Upper lobe of right lung (tissue), 1 donor: Measurements from ENCODE around the gene FBN1. TPM values are rescaled to one million over a fixed set of nuclear protein-coding genes. Genes with fewer than 3 reads are reported as not detected.
A peak's percentile ranks its signal among the peaks of the same experiment; 100 is the strongest.

Experiments used
- ATAC-seq: fragments of 200-7000 bp; cut with Tn5 transposase; one replicate; pipeline ENCODE4 v1.9.1; 2020; ENCODE audit warnings: mild to moderate bottlenecking, moderate library complexity
- DNase-seq: peaks from one replicate; pipeline ENCODE4 v3.0.0-alpha.2; 2020
- H3K27ac ChIP-seq: fragments of 200-600 bp; one replicate; pipeline ENCODE4 v1.8.0; 2022
- H3K27me3 ChIP-seq: fragments of 200-600 bp; one replicate; pipeline ENCODE4 v1.8.0; 2022; ENCODE audit warnings: mild to moderate bottlenecking
- H3K36me3 ChIP-seq: fragments of 200-600 bp; one replicate; pipeline ENCODE4 v1.8.0; 2022
- H3K4me1 ChIP-seq: fragments of 200-600 bp; one replicate; pipeline ENCODE4 v1.8.0; 2022
- H3K4me3 ChIP-seq: fragments of 200-600 bp; one replicate; pipeline ENCODE4 v1.8.0; 2022; ENCODE audit warnings: mild to moderate bottlenecking
- H3K9me3 ChIP-seq: fragments of 200-600 bp; one replicate; pipeline ENCODE4 v1.8.0; 2022
- intact Hi-C: fragments of 100-400 bp; cut with DNase I; formaldehyde crosslinking; loops from one replicate; pipeline ENCODE4 v1.11.0; 2022
- long read RNA-seq: library from polyadenylated mRNA; unstranded; transcript quantifications from one replicate; pipeline ENCODE4 v2.0.0, GENCODE V29; 2021
- total RNA-seq: library from RNA; stranded (reverse); fragmentation: NEBNext Ultra II Directional; extraction: Animal tissue kit (Norgen Biotek cat#: 25700); gene quantifications from one replicate; pipeline ENCODE4 v1.2.1, GENCODE V29; 2021
- TF ChIP-seq, protein P1 (sequence below): fragments of 200-600 bp; IDR thresholded peaks from one replicate; pipeline ENCODE4 v1.8.0; 2022; ENCODE audit warnings: antibody characterized with exemption
- donor health status: DM: no; HTN: yes; CAD: no; lungs with severe emphysema.

Gene FBN1
- total RNA-seq, result 46.9 TPM
- long read RNA-seq, full-length matches to known transcripts, result 1 of 32 reads
- long read RNA-seq, partial matches to known transcripts, result 25 of 32 reads
- long read RNA-seq, other reads (novel, unspliced or antisense), result 6 of 32 reads

- Histone ChIP-seq H3K27ac (peak within 1 kb of the TSS; percentile 84), H3K9me3 (no peaks in the 10 kb centered on the region), H3K36me3 (no peaks in the 10 kb centered on the region), H3K27me3 (peaks cover 28% of the 10 kb centered on the region), H3K4me3 (peak within 1 kb of the TSS; percentile 70), H3K4me1 (peaks cover 23% of the 10 kb centered on the region)
- intact Hi-C loops, result no loop called here
- DNase-seq (peak; percentile 66), ATAC-seq (peak; percentile 68)
- TF ChIP-seq, protein P1, sequence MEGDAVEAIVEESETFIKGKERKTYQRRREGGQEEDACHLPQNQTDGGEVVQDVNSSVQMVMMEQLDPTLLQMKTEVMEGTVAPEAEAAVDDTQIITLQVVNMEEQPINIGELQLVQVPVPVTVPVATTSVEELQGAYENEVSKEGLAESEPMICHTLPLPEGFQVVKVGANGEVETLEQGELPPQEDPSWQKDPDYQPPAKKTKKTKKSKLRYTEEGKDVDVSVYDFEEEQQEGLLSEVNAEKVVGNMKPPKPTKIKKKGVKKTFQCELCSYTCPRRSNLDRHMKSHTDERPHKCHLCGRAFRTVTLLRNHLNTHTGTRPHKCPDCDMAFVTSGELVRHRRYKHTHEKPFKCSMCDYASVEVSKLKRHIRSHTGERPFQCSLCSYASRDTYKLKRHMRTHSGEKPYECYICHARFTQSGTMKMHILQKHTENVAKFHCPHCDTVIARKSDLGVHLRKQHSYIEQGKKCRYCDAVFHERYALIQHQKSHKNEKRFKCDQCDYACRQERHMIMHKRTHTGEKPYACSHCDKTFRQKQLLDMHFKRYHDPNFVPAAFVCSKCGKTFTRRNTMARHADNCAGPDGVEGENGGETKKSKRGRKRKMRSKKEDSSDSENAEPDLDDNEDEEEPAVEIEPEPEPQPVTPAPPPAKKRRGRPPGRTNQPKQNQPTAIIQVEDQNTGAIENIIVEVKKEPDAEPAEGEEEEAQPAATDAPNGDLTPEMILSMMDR, result no peak
Measured at GRCh38 chr15:48645558-48646330, at the start of gene FBN1. Gene FBN1 (minus strand): TSS chr15:48645709. CDS start chr15:48644769, 940 bp downstream.

DNA sequence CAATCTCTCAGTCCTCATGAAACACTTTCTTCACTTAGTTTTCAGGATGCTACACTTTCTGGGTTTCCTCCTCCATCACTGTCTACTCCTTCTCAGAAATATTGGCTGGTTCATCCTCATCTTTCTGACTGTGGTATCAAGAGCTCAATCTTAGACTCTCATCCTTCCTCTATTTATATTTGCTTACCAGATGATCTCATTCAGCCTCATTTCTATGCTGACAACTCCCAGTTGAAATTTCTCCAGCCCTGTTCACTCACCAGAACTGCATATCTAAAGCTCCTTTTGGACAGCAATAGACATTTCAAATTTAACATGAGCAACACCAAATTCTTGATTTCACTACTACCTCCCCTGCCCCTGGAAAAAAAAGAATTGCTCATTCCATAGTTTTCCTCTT is 48.0 kb upstream of the FBN1 start:
- no peak for DNase-seq
- no peaks in the 10 kb centered on the region for H3K4me1 ChIP-seq

GRCh38 chr15:48688493-48688892 is 43.0 kb upstream of the FBN1 start:
- H3K27ac ChIP-seq, result no peak overlapping the region
- H3K27me3 ChIP-seq, result no peaks in the 10 kb centered on the region
- TF ChIP-seq, protein P1, result no peak
- intact Hi-C loops, result no loop called here
- ATAC-seq (no peak), DNase-seq (no peak)
- no peaks in the 10 kb centered on the region for H3K9me3 ChIP-seq
- H3K4me1 ChIP-seq, result no peaks in the 10 kb centered on the region
- H3K36me3 ChIP-seq, result no peaks in the 10 kb centered on the region
- H3K4me3 ChIP-seq, result no peak overlapping the region

More for the DNA sequence above, 48.0 kb upstream of the FBN1 start:
- no peaks in the 10 kb centered on the region for H3K9me3 ChIP-seq
- no peak overlapping the region for H3K4me3 ChIP-seq
- no peaks in the 10 kb centered on the region for H3K27me3 ChIP-seq
- H3K27ac ChIP-seq, result no peak overlapping the region
- ATAC-seq, result no peak
- TF ChIP-seq, protein P1, result no peak
- no peaks in the 10 kb centered on the region for H3K36me3 ChIP-seq
- intact Hi-C loops, result no loop called here

GRCh38 chr15:48683991-48684765 is 38.7 kb upstream of the FBN1 start:
- TF ChIP-seq, protein P1, result no peak
- DNase-seq, result no peak
- Histone ChIP-seq H3K4me3 (no peak overlapping the region), H3K27ac (no peak overlapping the region), H3K27me3 (no peaks in the 10 kb centered on the region), H3K36me3 (no peaks in the 10 kb centered on the region), H3K9me3 (no peaks in the 10 kb centered on the region), H3K4me1 (no peaks in the 10 kb centered on the region)
- intact Hi-C loops, result no loop called here
- no peak for ATAC-seq

DNA sequence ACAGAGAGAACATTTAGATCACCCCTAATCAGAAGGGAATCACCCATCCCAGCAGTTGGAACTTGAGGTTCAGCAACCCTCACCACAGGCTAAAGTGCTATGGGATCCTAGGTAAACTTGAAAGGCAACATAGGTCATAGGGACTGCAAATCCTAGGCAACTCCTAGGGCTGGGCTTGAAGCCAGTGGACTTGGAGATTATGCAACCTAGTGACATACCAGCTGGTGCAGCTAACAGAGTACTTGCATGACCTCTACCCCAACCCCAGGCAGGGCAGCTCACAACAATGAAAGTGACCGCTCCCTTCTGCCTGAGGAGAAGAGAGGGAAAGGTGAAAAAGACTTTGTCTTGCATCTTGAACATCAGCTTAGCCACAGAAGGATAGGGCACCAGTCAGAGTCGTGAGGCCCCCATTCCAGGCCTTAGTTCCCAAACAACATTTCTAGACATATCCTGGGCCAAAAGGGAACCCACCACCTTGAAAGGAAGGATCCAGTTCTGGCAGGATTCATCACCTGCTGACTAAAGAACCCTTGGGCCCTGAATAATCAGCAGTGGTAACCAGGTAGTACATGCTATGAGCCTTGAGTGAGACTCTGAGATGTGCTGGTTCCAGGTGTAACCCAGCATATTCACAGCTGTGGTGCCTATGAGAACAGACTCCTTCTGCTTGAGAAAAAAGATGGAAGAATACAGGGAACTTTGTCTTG is 37.6 kb upstream of the FBN1 start:
- H3K9me3 ChIP-seq, result no peaks in the 10 kb centered on the region
- H3K36me3 ChIP-seq, result no peaks in the 10 kb centered on the region
- H3K27me3 ChIP-seq, result no peaks in the 10 kb centered on the region
- intact Hi-C loops, result no loop called here
- H3K4me1 ChIP-seq, result no peaks in the 10 kb centered on the region
- TF ChIP-seq, protein P1, result no peak
- ATAC-seq (peak; percentile 69), DNase-seq (no peak)
- H3K4me3 ChIP-seq, result no peak overlapping the region
- H3K27ac ChIP-seq, result no peak overlapping the region
